Right lobe of liver (tissue), 4 donors: ENCODE data around the gene CPTP.

Experiments used
- POLR2A ChIP-seq: fragments of 450-650 bp; IDR thresholded peaks from one replicate; pipeline ENCODE4 v1.6.1; 2017; ENCODE audit warnings: antibody characterized with exemption, mild to moderate bottlenecking
- TF ChIP-seq, protein P1 (sequence below), 4 donors: fragments of 200-600 bp in 3 of 4; fragments of 450-650 bp in 1 of 4; IDR thresholded peaks; one replicate each; pipeline versions ENCODE4 v1.5.1 to v1.8.0; 2016 to 2022; ENCODE audit warnings: antibody characterized with exemption in 4 of 4, mild to moderate bottlenecking in 2 of 4
- donor health status: DM: no; HTN: no; CAD: no.
- donor health status: DM: no; HTN: no; CAD: no.
- donor health status: DM: no; HTN: yes; CAD: no.

GRCh38 chr1:1333551-1334241 is 9.1 kb downstream of the CPTP start:
- TF ChIP-seq, protein P1, sequence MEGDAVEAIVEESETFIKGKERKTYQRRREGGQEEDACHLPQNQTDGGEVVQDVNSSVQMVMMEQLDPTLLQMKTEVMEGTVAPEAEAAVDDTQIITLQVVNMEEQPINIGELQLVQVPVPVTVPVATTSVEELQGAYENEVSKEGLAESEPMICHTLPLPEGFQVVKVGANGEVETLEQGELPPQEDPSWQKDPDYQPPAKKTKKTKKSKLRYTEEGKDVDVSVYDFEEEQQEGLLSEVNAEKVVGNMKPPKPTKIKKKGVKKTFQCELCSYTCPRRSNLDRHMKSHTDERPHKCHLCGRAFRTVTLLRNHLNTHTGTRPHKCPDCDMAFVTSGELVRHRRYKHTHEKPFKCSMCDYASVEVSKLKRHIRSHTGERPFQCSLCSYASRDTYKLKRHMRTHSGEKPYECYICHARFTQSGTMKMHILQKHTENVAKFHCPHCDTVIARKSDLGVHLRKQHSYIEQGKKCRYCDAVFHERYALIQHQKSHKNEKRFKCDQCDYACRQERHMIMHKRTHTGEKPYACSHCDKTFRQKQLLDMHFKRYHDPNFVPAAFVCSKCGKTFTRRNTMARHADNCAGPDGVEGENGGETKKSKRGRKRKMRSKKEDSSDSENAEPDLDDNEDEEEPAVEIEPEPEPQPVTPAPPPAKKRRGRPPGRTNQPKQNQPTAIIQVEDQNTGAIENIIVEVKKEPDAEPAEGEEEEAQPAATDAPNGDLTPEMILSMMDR (IDR thresholded peaks at IDR 0.05) = no peak
- TF ChIP-seq POLR2A = no peak
